IMR-90 (cell line): ENCODE data around the gene SGMS1.

Experiments
- FOS ChIP-seq: fragments of 150-350 bp; IDR thresholded peaks from 2 replicates; pipeline ENCODE4 v1.6.1; 2016; ENCODE audit warnings: low read depth, low read length
- MAFK ChIP-seq: IDR thresholded peaks from 2 replicates; pipeline ENCODE4 v1.6.1; 2012; ENCODE audit warnings: low read depth, low read length, improper control_type of control experiment
- MAZ ChIP-seq: IDR thresholded peaks from 2 replicates; pipeline ENCODE4 v1.6.1; 2012; ENCODE audit warnings: low read depth, mild to moderate bottlenecking, low read length, improper control_type of control experiment, moderate library complexity, borderline replicate concordance
- MXI1 ChIP-seq: IDR thresholded peaks from 2 replicates; pipeline ENCODE4 v1.6.1; 2012; ENCODE audit warnings: low read depth, mild to moderate bottlenecking, low read length, moderate library complexity, borderline replicate concordance
- POLR2A ChIP-seq: IDR thresholded peaks from 2 replicates; pipeline ENCODE4 v1.6.1; 2012; ENCODE audit warnings: mild to moderate bottlenecking, low read depth, low read length
- RCOR1 ChIP-seq: IDR thresholded peaks from 2 replicates; pipeline ENCODE4 v1.6.1; 2012; ENCODE audit warnings: mild to moderate bottlenecking, low read length, improper control_type of control experiment; ENCODE audit not compliant: insufficient replicate concordance
- RFX5 ChIP-seq: IDR thresholded peaks from 2 replicates; pipeline ENCODE4 v1.8.0; 2012; ENCODE audit warnings: low read depth, mild to moderate bottlenecking, low read length, moderate library complexity
- TF ChIP-seq, protein P1 (sequence below): conservative IDR thresholded peaks from 2 replicates; pipeline ENCODE4 v1.5.1; 2012; ENCODE audit warnings: mild to moderate bottlenecking, low read depth, low read length, improper control_type of control experiment
- TF ChIP-seq, protein P2 (sequence below): fragments of 150-350 bp; IDR thresholded peaks from 2 replicates; pipeline ENCODE4 v1.6.1; 2017; ENCODE audit warnings: mild to moderate bottlenecking, antibody characterized with exemption, low read length, low read depth

DNA sequence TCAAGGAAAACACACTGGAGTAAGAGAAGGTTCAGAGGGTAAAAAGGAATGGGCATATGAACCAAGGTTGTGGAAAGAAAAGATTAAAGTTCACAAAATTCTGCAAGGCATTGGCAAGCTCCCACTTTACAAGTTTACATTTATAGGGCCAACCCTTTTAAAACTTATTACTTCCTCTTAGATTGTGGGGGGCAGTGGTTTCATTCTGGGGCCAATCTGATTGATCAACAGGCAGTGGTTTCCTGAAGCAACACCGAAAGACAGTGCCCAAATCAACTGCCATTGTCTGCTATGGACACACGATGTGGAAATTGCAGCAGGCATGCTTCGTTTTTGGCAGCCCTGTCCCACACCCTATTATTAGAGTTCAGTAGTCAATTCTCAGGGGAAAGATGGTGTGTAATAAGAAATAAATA, 154.0 kb downstream of the SGMS1 start:
- no peak for TF ChIP-seq RFX5
- no peak for TF ChIP-seq POLR2A
- TF ChIP-seq, protein P1, sequence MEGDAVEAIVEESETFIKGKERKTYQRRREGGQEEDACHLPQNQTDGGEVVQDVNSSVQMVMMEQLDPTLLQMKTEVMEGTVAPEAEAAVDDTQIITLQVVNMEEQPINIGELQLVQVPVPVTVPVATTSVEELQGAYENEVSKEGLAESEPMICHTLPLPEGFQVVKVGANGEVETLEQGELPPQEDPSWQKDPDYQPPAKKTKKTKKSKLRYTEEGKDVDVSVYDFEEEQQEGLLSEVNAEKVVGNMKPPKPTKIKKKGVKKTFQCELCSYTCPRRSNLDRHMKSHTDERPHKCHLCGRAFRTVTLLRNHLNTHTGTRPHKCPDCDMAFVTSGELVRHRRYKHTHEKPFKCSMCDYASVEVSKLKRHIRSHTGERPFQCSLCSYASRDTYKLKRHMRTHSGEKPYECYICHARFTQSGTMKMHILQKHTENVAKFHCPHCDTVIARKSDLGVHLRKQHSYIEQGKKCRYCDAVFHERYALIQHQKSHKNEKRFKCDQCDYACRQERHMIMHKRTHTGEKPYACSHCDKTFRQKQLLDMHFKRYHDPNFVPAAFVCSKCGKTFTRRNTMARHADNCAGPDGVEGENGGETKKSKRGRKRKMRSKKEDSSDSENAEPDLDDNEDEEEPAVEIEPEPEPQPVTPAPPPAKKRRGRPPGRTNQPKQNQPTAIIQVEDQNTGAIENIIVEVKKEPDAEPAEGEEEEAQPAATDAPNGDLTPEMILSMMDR: no peak
- no peak for TF ChIP-seq RCOR1
- no peak for TF ChIP-seq MAFK
- TF ChIP-seq, protein P2, sequence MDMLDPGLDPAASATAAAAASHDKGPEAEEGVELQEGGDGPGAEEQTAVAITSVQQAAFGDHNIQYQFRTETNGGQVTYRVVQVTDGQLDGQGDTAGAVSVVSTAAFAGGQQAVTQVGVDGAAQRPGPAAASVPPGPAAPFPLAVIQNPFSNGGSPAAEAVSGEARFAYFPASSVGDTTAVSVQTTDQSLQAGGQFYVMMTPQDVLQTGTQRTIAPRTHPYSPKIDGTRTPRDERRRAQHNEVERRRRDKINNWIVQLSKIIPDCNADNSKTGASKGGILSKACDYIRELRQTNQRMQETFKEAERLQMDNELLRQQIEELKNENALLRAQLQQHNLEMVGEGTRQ: no peak
- no peak for TF ChIP-seq MXI1
- TF ChIP-seq MAZ: no peak
- no peak for TF ChIP-seq FOS
